ENCODE measurements around the gene SLX4IP. TPM values are rescaled to one million over a fixed set of nuclear protein-coding genes. Genes with fewer than 3 reads are reported as not detected.

The SLX4IP gene
- total and polyA plus RNA-seq, 2 of the 13 experiments (the other 11 are each of a cell fraction or from before 2014, with no cell fraction given), result 3.6 to 7.3 TPM

GRCh38 chr20:10672624-10673127, 237.6 kb downstream of the SLX4IP start (continued):
- TF ChIP-seq ATF7-NPFF (CRISPR knock-in tag; IDR thresholded peaks at IDR 0.05; ENCODE audit: low read depth) (no peak), ZNF546 (CRISPR knock-in tag; conservative IDR thresholded peaks at IDR 0.05) (peak; percentile 80; the same call in 1 of the 2 replicates), MLXIP (CRISPR knock-in tag; IDR thresholded peaks at IDR 0.05; ENCODE audit: borderline replicate concordance) (no peak), ZNF816 (CRISPR knock-in tag; IDR thresholded peaks at IDR 0.05; ENCODE audit: borderline replicate concordance) (peak; percentile 85; the same call in 1 of the 2 replicates), SSRP1 (CRISPR knock-in tag; IDR thresholded peaks at IDR 0.05) (no peak), ZNF251 (CRISPR knock-in tag; IDR thresholded peaks at IDR 0.05) (no peak), FOXC1 (CRISPR knock-in tag; IDR thresholded peaks at IDR 0.05; ENCODE audit: borderline replicate concordance) (peak; percentile 25; the same call in 1 of the 2 replicates), KDM5B (CRISPR knock-in tag; IDR thresholded peaks at IDR 0.05; ENCODE audit: borderline replicate concordance) (peak; percentile 52), ZFP82 (CRISPR knock-in tag; IDR thresholded peaks at IDR 0.05; ENCODE audit: borderline replicate concordance) (0 out of 2 replicates have a peak, but pooled peaks have one; percentile 84), ZNF12 (CRISPR knock-in tag; IDR thresholded peaks at IDR 0.05) (0 out of 2 replicates have a peak, but pooled peaks have one; percentile 12), POLR2AphosphoS2 (IDR thresholded peaks at IDR 0.05; ENCODE audit: low read depth, low read length) (no peak), CERS6 (CRISPR knock-in tag; IDR thresholded peaks at IDR 0.05) (no peak; the same call in 1 of the 2 replicates), IRF1 (CRISPR knock-in tag; IDR thresholded peaks at IDR 0.05; ENCODE audit: low read depth) (no peak), IKZF1 (IDR thresholded peaks at IDR 0.05) (no peak), THYN1 (CRISPR knock-in tag; IDR thresholded peaks at IDR 0.05; ENCODE audit: borderline replicate concordance, low read depth) (no peak), RBM22 (optimal IDR thresholded peaks at IDR 0.05; ENCODE audit: low read length) (no peak), BHLHE40 (IDR thresholded peaks at IDR 0.05; ENCODE audit: low read length) (peak; percentile 61; the same call in 1 of the 2 replicates), ZBTB1 (CRISPR knock-in tag; IDR thresholded peaks at IDR 0.05; ENCODE audit: borderline replicate concordance) (no peak), HMGA1 (CRISPR knock-in tag; conservative IDR thresholded peaks at IDR 0.05) (no peak), CBX2 (IDR thresholded peaks at IDR 0.05; ENCODE audit: low read depth, low read length) (no peak), CBX2 (CRISPR knock-in tag; IDR thresholded peaks at IDR 0.05; ENCODE audit: low read depth) (no peak), RAD51 (IDR thresholded peaks at IDR 0.05; ENCODE audit: borderline replicate concordance) (no peak), MEIS1 (CRISPR knock-in tag; IDR thresholded peaks at IDR 0.05; ENCODE audit: borderline replicate concordance) (no peak), ZNF672 (CRISPR knock-in tag; IDR thresholded peaks at IDR 0.05) (no peak), MNT (IDR thresholded peaks at IDR 0.05) (no peak), ZBTB8A (CRISPR knock-in tag; IDR thresholded peaks at IDR 0.05; ENCODE audit: borderline replicate concordance, low read depth) (no peak; the same call in 1 of the 2 replicates)
